MG63 (cell line): Measurements from ENCODE around the gene BCL2L14. TPM values are rescaled to one million over a fixed set of nuclear protein-coding genes. Genes with fewer than 3 reads are reported as not detected.

Experiments
- DNase-seq: peaks from one replicate; pipeline ENCODE4 v3.0.0-alpha.2; 2020
- H3K27me3 ChIP-seq: fragments of 250-450 bp; sonication (Bioruptor Pico); 2 replicates; pipeline ENCODE4 v1.5.1; 2020; ENCODE audit warnings: mild to moderate bottlenecking, moderate library complexity
- H3K36me3 ChIP-seq: fragments of 250-450 bp; sonication (Bioruptor Pico); 2 replicates; pipeline ENCODE4 v1.5.1; 2020; ENCODE audit warnings: mild to moderate bottlenecking, moderate library complexity
- H3K4me3 ChIP-seq: fragments of 250-450 bp; sonication (Bioruptor Pico); 2 replicates; pipeline ENCODE4 v1.5.1; 2020; ENCODE audit warnings: mild to moderate bottlenecking, moderate library complexity
- H3K9me3 ChIP-seq: fragments of 250-450 bp; sonication (Bioruptor Pico); 2 replicates; pipeline ENCODE4 v1.5.1; 2020; ENCODE audit warnings: mild to moderate bottlenecking, moderate library complexity
- total RNA-seq: library from RNA; depleted of rRNA; stranded (reverse); fragments of >200 nt; shearing (Covaris generic); gene quantifications from 2 replicates; pipeline ENCODE4 v1.2.3, GENCODE V29; 2014; ENCODE audit warnings: low replicate concordance; rRNA removed

The BCL2L14 gene
- not detected in 2 replicates for total RNA-seq

GRCh38 chr12:12070674-12071656 lies at the start of gene BCL2L14:
BCL2L14 (plus strand) TSS chr12:12070939; CDS start chr12:12079306, 8,367 bp downstream.
- Histone ChIP-seq H3K4me3 (no peak within 1 kb of the TSS), H3K9me3 (no peaks in the 10 kb centered on the region), H3K27me3 (peaks cover 2% of the 10 kb centered on the region; the same call in 1 of the 2 replicates), H3K36me3 (no peaks in the 10 kb centered on the region)
- no peak for DNase-seq

- H3K27me3 ChIP-seq: no peaks in the 10 kb centered on the region
- H3K4me3 ChIP-seq: no peak overlapping the region
- peaks cover 4% of the 10 kb centered on the region; the same call in 1 of the 2 replicates for H3K9me3 ChIP-seq
- no peaks in the 10 kb centered on the region for H3K36me3 ChIP-seq
- no peak for DNase-seq
These were observed 48.3 kb upstream of the BCL2L14 start for GRCh38 chr12:12022306-12022936.

- Histone ChIP-seq H3K27me3 (no peaks in the 10 kb centered on the region), H3K36me3 (no peaks in the 10 kb centered on the region), H3K4me3 (no peak overlapping the region), H3K9me3 (peaks cover 4% of the 10 kb centered on the region; the same call in 1 of the 2 replicates)
- DNase-seq: no peak
These were observed 47.3 kb upstream of the BCL2L14 start for GRCh38 chr12:12023456-12023855.

DNA sequence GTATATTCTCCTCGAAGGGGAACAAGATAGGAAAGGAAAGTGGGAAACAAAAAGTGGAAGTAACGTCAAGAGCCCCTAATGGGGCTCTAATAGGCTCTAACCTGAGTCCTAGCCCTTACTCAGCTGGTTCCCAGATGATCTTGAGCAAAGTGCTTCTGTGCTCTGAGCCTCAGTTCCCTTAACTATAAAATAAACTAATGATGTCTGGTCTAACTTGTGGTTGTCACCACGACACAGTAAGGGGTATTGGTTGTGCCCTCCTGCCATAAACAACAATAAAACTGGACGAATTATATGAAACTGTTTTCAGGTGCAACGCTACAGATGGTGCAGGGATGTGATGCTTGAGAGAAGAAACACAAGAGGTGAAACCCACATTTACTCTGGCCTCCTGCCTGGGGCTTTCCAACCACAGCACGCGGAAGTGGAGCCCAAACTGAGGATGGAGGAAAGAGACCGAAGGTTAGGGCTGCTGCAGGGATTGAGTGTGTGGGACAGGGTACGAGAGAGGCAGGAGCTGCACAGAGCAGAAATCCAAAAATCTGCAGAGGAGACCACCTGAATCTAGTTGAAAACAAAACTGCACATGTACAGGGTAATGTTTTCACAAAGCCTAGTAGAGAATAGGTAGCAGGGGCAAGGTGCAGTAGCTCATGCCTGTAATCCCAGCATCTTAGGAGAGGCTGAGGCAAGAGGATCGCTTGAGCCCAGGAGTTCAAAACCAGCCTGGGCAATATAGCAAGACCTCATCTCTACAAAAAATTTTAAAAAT lies 45.6 kb upstream of the BCL2L14 start:
- Histone ChIP-seq H3K4me3 (no peak overlapping the region), H3K27me3 (no peaks in the 10 kb centered on the region), H3K36me3 (no peaks in the 10 kb centered on the region), H3K9me3 (peaks cover 4% of the 10 kb centered on the region; the same call in 1 of the 2 replicates)
- no peak for DNase-seq

DNA sequence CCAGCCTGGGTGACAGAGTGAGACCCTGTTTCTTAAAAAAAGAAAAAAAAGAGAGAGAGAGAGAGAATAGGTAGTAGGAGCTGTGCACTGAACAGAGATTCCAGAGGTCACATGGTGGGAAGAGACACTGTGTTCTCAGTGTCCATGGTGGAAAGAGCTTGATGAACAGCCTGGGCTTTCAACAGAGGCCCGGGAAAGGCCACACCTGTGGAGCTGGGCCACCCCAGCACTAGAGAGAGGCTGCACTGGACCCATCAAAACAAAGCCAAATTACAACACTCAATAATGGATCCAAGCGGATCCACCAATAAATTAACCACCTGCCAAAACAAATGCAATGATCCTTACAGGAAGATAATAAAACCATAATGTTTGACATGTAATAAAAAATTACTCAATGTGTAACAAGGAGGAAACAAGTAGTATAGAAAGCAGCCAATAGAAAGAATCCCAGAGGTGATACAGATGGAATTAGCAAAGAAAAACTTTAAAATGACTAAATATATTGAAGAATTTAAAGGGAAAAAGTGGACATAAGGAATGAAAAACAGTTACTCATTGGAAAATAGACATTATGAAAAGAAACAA lies 44.8 kb upstream of the BCL2L14 start:
- Histone ChIP-seq H3K9me3 (peaks cover 4% of the 10 kb centered on the region; the same call in 1 of the 2 replicates), H3K36me3 (no peaks in the 10 kb centered on the region), H3K27me3 (no peaks in the 10 kb centered on the region), H3K4me3 (no peak overlapping the region)
- DNase-seq: no peak

GRCh38 chr12:12028668-12029402 lies 41.9 kb upstream of the BCL2L14 start:
- Histone ChIP-seq H3K9me3 (peaks cover 4% of the 10 kb centered on the region; the same call in 1 of the 2 replicates), H3K36me3 (no peaks in the 10 kb centered on the region), H3K4me3 (no peak overlapping the region), H3K27me3 (no peaks in the 10 kb centered on the region)
- no peak for DNase-seq

DNA sequence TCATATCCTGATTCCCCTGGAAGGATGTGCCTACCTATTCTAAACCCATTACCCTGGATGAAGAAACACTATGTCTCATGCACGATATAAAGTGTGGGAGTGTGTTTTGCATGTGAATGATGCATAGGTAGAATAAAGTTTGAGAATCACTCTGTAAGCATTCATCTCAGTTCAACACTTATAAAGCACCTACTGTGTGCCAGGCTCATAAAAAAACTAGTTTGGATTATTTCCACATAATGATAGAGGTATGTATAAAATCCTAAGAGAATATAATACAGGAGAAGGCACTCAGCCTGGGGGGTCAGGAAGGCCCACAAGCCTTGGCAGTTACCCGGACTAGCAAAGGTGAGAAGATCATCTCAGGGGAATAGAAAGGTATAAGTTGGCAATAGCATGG lies 41.1 kb upstream of the BCL2L14 start:
- Histone ChIP-seq H3K27me3 (no peaks in the 10 kb centered on the region), H3K4me3 (no peak overlapping the region)
- no peak for DNase-seq

DNA sequence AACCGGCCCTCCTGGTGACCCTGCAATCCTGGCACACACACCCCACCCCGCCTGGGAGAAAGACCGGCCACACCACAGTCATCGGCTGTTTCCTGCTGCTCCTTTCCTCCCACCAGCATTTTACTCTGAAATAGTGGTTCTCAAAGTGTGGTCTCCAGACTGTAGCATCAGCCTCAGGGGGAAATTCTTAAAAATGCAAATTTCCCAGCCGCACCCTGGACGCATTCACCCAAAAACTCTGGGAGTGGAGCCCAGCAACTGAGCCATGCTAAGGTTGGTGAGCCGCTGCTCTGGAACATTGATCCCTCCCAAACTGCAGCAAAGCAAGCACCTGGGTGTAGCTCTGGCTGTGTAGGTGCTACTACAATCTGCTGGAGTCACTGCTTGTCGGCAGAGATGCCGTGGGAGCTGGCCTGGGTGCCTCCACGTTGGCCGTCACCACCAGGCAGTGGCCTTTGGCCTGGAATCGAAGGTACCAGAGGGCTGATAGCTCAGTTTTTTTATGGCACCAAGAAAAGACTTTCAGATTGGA lies 38.4 kb upstream of the BCL2L14 start:
- Histone ChIP-seq H3K36me3 (no peaks in the 10 kb centered on the region), H3K9me3 (no peaks in the 10 kb centered on the region), H3K4me3 (no peak overlapping the region), H3K27me3 (no peaks in the 10 kb centered on the region)
- DNase-seq: no peak

More for the DNA sequence above, 41.1 kb upstream of the BCL2L14 start:
- Histone ChIP-seq H3K9me3 (peaks cover 4% of the 10 kb centered on the region; the same call in 1 of the 2 replicates), H3K36me3 (no peaks in the 10 kb centered on the region)

- Histone ChIP-seq H3K4me3 (peak overlapping the region; percentile 7; the same call in 1 of the 2 replicates), H3K27me3 (no peaks in the 10 kb centered on the region), H3K36me3 (no peaks in the 10 kb centered on the region), H3K9me3 (no peaks in the 10 kb centered on the region)
- peak; percentile 45 for DNase-seq
These were observed 37.6 kb upstream of the BCL2L14 start for GRCh38 chr12:12032851-12033797.

DNA sequence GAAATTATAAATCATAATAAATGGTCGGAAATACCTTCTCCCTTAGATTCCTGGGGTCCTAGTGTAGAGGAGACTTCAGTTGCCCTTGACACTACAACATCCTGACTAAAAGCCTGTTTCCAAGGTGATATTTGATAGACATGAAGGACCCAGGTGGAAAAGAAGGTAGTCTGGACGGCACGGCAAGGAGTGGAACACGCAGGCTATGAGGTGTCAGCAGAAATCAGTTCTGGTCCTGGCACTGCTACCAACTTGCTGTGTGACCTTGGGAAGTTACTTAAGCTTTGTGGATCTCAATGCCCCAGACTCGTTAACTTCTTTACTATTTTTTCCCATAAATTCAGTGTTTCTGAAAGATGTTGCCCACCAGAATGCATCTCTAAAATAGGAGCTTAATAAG lies 36.9 kb upstream of the BCL2L14 start:
- Histone ChIP-seq H3K27me3 (no peaks in the 10 kb centered on the region; the same call in 1 of the 2 replicates), H3K36me3 (no peaks in the 10 kb centered on the region), H3K4me3 (no peak overlapping the region), H3K9me3 (no peaks in the 10 kb centered on the region)
- DNase-seq: no peak

- no peaks in the 10 kb centered on the region for H3K36me3 ChIP-seq
- H3K4me3 ChIP-seq: no peak overlapping the region
- H3K9me3 ChIP-seq: no peaks in the 10 kb centered on the region
- H3K27me3 ChIP-seq: no peaks in the 10 kb centered on the region; the same call in 1 of the 2 replicates
- DNase-seq: no peak
These were observed 36.4 kb upstream of the BCL2L14 start for GRCh38 chr12:12034344-12034743.

DNA sequence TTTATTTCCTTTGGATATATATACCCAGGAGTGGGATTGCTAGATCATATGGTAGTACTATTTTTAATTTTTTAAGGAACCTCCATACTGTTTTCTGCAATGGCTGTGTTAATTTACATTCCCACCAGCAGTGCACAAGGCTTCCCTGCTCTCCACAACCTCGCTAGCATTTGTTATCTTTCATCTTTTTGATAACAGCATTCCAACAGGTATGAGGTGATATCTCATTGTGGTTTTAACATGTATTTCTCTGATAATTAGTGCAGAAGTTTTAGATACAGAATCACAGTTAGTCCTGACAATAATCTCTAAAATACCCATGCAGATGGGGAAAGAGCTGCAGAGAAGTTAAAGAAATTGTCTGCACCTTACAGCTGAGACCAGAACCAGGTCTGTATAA lies 35.5 kb upstream of the BCL2L14 start:
- no peak overlapping the region for H3K4me3 ChIP-seq
- H3K9me3 ChIP-seq: no peaks in the 10 kb centered on the region
- no peaks in the 10 kb centered on the region; the same call in 1 of the 2 replicates for H3K27me3 ChIP-seq
- no peaks in the 10 kb centered on the region for H3K36me3 ChIP-seq
- no peak for DNase-seq

- no peak overlapping the region for H3K4me3 ChIP-seq
- H3K27me3 ChIP-seq: no peaks in the 10 kb centered on the region; the same call in 1 of the 2 replicates
- no peaks in the 10 kb centered on the region for H3K9me3 ChIP-seq
- no peak for DNase-seq
- no peaks in the 10 kb centered on the region for H3K36me3 ChIP-seq
These were observed 33.8 kb upstream of the BCL2L14 start for GRCh38 chr12:12036901-12037300.

- no peak for DNase-seq
These were observed 30.8 kb upstream of the BCL2L14 start for GRCh38 chr12:12039897-12040296.

More at GRCh38 chr12:12039897-12040296, 30.8 kb upstream of the BCL2L14 start:
- Histone ChIP-seq H3K9me3 (no peaks in the 10 kb centered on the region), H3K27me3 (peaks cover 4% of the 10 kb centered on the region), H3K36me3 (no peaks in the 10 kb centered on the region), H3K4me3 (no peak overlapping the region)
